HepG2 (cell line): ENCODE measurements around the gene HOPX. TPM values are rescaled to one million over a fixed set of nuclear protein-coding genes. Genes with fewer than 3 reads are reported as not detected.

Experiments
- ATAC-seq: fragments of 200-7000 bp; cut with Tn5 transposase; 3 replicates; pipeline ENCODE4 v1.9.1; 2020; ENCODE audit warnings: mild to moderate bottlenecking, moderate library complexity
- BruUV-seq: library from RNA; stranded (reverse); fragments of 400-500 nt; replicated peaks from 2 replicates; lab custom pipeline; 2021; lab: Mats Ljungman, UMichigan
- CTCF ChIA-PET: fragments of 300-600 bp; formaldehyde crosslinking; extraction: SDS; loops from one replicate; lab custom pipeline; 2021; ENCODE audit warnings: low total read pairs, inconsistent platforms, low intra/inter-chr PET ratio; lab: Yijun Ruan, JAX
- POLR2A ChIA-PET: fragments of 350-600 bp; sonication (Branson Sonifier 250); formaldehyde crosslinking; loops from one replicate; lab custom pipeline; 2020; ENCODE audit warnings: antibody characterized with exemption, inconsistent platforms; lab: Yijun Ruan, JAX
- DNase-seq: peaks from one replicate; pipeline ENCODE4 v3.0.0-alpha.2; 2015; ENCODE audit warnings: low spot score
- FAIRE-seq: peaks from 3 replicates; lab custom pipeline; 2011; peaks lifted over from hg19 to GRCh38; lab: Jason Lieb, UNC
- H2AFZ ChIP-seq: one replicate; pipeline ENCODE4 v1.6.1; 2011; ENCODE audit warnings: low read length, inconsistent platforms
- H3K27ac ChIP-seq: fragments of 300-600 bp; 3 replicates; pipeline ENCODE4 v1.8.0; 2011; ENCODE audit warnings: mixed run types, mild to moderate bottlenecking, mixed read lengths, low read length, inconsistent platforms; ENCODE audit not compliant: insufficient read depth; ENCODE audit errors: extremely low read length
- H3K27me3 ChIP-seq, 2 experiments: fragments of 200-600 bp in 1 of 2; 2 replicates in 1 of 2; 3 replicates in 1 of 2; pipeline versions ENCODE4 v1.6.0 to v1.8.0; 2011; ENCODE audit warnings: low read length in 2 of 2, mild to moderate bottlenecking in 2 of 2, moderate library complexity in 2 of 2, inconsistent platforms in 1 of 2; ENCODE audit not compliant: insufficient read depth in 2 of 2, control insufficient read depth in 1 of 2
- H3K36me3 ChIP-seq, 2 experiments: fragments of 200-600 bp in 1 of 2; replicated peaks in 1 of 2; 2 replicates in 1 of 2; 3 replicates in 1 of 2; pipeline versions ENCODE4 v1.5.1 to v1.8.0; 2011; ENCODE audit warnings: low read length in 2 of 2, inconsistent platforms in 1 of 2; ENCODE audit not compliant: insufficient read depth in 2 of 2, control insufficient read depth in 1 of 2
- H3K4me1 ChIP-seq: 2 replicates; pipeline ENCODE4 v1.5.1; 2012; ENCODE audit warnings: low read length, inconsistent platforms; ENCODE audit not compliant: insufficient read depth
- H3K4me2 ChIP-seq: 2 replicates; pipeline ENCODE4 v1.6.0; 2011; ENCODE audit warnings: low read depth, low read length, inconsistent platforms
- H3K4me3 ChIP-seq, 3 experiments: fragments of 200-600 bp in 1 of 3; sonication (generic), shearing (Covaris generic) in 1 of 3; replicated peaks in 1 of 3; 2 replicates each; pipeline ENCODE4 v1.5.1; 2011 to 2016; ENCODE audit warnings: low read length in 3 of 3, inconsistent platforms in 2 of 3, low read depth in 2 of 3, mild to moderate bottlenecking in 2 of 3, control low read depth in 1 of 3, mixed read lengths in 1 of 3; ENCODE audit not compliant: insufficient read depth in 1 of 3
- H3K79me2 ChIP-seq: one replicate; pipeline ENCODE4 v1.6.1; 2011; ENCODE audit warnings: low read length, inconsistent platforms; ENCODE audit not compliant: insufficient read depth
- H3K9ac ChIP-seq: 2 replicates; pipeline ENCODE4 v1.6.0; 2011; ENCODE audit warnings: mild to moderate bottlenecking, low read depth, low read length, inconsistent platforms; ENCODE audit not compliant: insufficient read depth
- H3K9me3 ChIP-seq: 2 replicates; pipeline ENCODE4 v1.5.1; 2012; ENCODE audit warnings: mild to moderate bottlenecking, low read length
- H4K20me1 ChIP-seq: 2 replicates; pipeline ENCODE4 v1.6.0; 2011; ENCODE audit warnings: inconsistent platforms, mild to moderate bottlenecking, low read length, moderate library complexity; ENCODE audit not compliant: insufficient read depth
- CCDC6 ChIP-seq: sonication (generic); formaldehyde crosslinking; IDR thresholded peaks from 2 replicates; pipeline ENCODE4 v1.8.1; 2022; ENCODE audit warnings: mild to moderate bottlenecking, missing genetic modification reagents, moderate library complexity
- HMG20B ChIP-seq: conservative IDR thresholded peaks from 2 replicates; pipeline ENCODE4 v1.6.1; 2016; ENCODE audit warnings: missing genetic modification reagents, missing compliant biosample characterization
- NFATC3 ChIP-seq: sonication (generic); formaldehyde crosslinking; IDR thresholded peaks from 2 replicates; pipeline ENCODE4 v1.5.1; 2020; ENCODE audit warnings: mild to moderate bottlenecking, missing genetic modification reagents
- PHF5A ChIP-seq: IDR thresholded peaks from one replicate; pipeline ENCODE4 v1.6.1; 2018; ENCODE audit warnings: low read depth, missing genetic modification reagents; ENCODE audit not compliant: unreplicated experiment
- TARDBP ChIP-seq: sonication (generic); formaldehyde crosslinking; IDR thresholded peaks from 2 replicates; pipeline ENCODE4 v1.8.0; 2022; ENCODE audit warnings: mild to moderate bottlenecking, missing genetic modification reagents
- U2AF1 ChIP-seq: fragments of 200-400 bp; formaldehyde crosslinking; optimal IDR thresholded peaks from 2 replicates; pipeline ENCODE3; 2017; ENCODE audit warnings: mild to moderate bottlenecking, low read depth, low read length
- ZFAT ChIP-seq: sonication (generic); formaldehyde crosslinking; conservative IDR thresholded peaks from 2 replicates; pipeline ENCODE4 v1.8.1; 2023; ENCODE audit warnings: missing genetic modification reagents, inconsistent platforms
- ZNF484 ChIP-seq: sonication (generic); formaldehyde crosslinking; IDR thresholded peaks from 2 replicates; pipeline ENCODE4 v1.5.1; 2020; ENCODE audit warnings: mild to moderate bottlenecking, low read depth, missing genetic modification reagents, borderline replicate concordance
- WGBS: methylation state at CpG from one replicate; pipeline ENCODE4 v1.1.6; 2017; ENCODE audit warnings: low lambda C conversion rate; 5-methylcytosine and 5-hydroxymethylcytosine counted together
- in situ Hi-C: cut with HindIII; loops from 2 replicates; pipeline ENCODE4 v1.10.0; 2017; ENCODE audit warnings: low pct_unique_long_range_greater_than_20kb; ENCODE audit not compliant: extremely low pct_ligation_motif_present
- intact Hi-C: fragments of 100-400 bp; cut with micrococcal nuclease; formaldehyde crosslinking; loops from one replicate; pipeline ENCODE4 v1.10.0; 2022; ENCODE audit not compliant: unreplicated experiment
- polyA plus RNA-seq, 8 experiments: library from polyadenylated mRNA; depleted of rRNA in 3 of 8; stranded (reverse) in 7 of 8; unstranded in 1 of 8; fragments of >200 nt; fragmentation: Illumina TruSeq in 4 of 8; extraction: Trizol in 4 of 8; gene quantifications; 2 replicates each; pipeline versions ENCODE4 v1.2.1 to v1.2.3, GENCODE V29; 2011 to 2016; ENCODE audit warnings: low read depth in 4 of 8, missing spikeins in 1 of 8, mixed read lengths in 1 of 8; ENCODE audit not compliant: insufficient read depth in 1 of 8
- total RNA-seq, 5 experiments: library from RNA; depleted of rRNA; stranded (reverse); fragments of >200 nt; fragmentation: Illumina TruSeq; extraction: Trizol; gene quantifications; 2 replicates each; pipeline ENCODE4 v1.2.3, GENCODE V29; 2016; ENCODE audit warnings: low read depth in 1 of 5
- TF ChIP-seq, protein P1 (sequence below): sonication (generic); formaldehyde crosslinking; IDR thresholded peaks from 2 replicates; pipeline ENCODE4 v1.5.1; 2020; ENCODE audit warnings: mild to moderate bottlenecking, missing genetic modification reagents, moderate library complexity

Gene HOPX
- total and polyA plus RNA-seq, 2 of the 13 experiments (the other 11 are each of a cell fraction or from before 2014, with no cell fraction given), result not detected

- no peak for DNase-seq
- H3K4me2 ChIP-seq, result no peak overlapping the region
- in situ Hi-C loops, result no loop called here
- intact Hi-C loops, result no loop called here
- H3K79me2 ChIP-seq, result no peaks in the 10 kb centered on the region
- H3K4me1 ChIP-seq, result no peaks in the 10 kb centered on the region
- H4K20me1 ChIP-seq, result no peaks in the 10 kb centered on the region
- H2AFZ ChIP-seq, result no peak overlapping the region
- H3K27ac ChIP-seq, result no peak overlapping the region
- TF ChIP-seq PHF5A (CRISPR knock-in tag), result no peak
- no peak for TF ChIP-seq ZFAT
- TF ChIP-seq NFATC3 (CRISPR knock-in tag), result no peak
- no peak for TF ChIP-seq U2AF1
- no peak for TF ChIP-seq ZNF484 (CRISPR knock-in tag)
- TF ChIP-seq, protein P1, sequence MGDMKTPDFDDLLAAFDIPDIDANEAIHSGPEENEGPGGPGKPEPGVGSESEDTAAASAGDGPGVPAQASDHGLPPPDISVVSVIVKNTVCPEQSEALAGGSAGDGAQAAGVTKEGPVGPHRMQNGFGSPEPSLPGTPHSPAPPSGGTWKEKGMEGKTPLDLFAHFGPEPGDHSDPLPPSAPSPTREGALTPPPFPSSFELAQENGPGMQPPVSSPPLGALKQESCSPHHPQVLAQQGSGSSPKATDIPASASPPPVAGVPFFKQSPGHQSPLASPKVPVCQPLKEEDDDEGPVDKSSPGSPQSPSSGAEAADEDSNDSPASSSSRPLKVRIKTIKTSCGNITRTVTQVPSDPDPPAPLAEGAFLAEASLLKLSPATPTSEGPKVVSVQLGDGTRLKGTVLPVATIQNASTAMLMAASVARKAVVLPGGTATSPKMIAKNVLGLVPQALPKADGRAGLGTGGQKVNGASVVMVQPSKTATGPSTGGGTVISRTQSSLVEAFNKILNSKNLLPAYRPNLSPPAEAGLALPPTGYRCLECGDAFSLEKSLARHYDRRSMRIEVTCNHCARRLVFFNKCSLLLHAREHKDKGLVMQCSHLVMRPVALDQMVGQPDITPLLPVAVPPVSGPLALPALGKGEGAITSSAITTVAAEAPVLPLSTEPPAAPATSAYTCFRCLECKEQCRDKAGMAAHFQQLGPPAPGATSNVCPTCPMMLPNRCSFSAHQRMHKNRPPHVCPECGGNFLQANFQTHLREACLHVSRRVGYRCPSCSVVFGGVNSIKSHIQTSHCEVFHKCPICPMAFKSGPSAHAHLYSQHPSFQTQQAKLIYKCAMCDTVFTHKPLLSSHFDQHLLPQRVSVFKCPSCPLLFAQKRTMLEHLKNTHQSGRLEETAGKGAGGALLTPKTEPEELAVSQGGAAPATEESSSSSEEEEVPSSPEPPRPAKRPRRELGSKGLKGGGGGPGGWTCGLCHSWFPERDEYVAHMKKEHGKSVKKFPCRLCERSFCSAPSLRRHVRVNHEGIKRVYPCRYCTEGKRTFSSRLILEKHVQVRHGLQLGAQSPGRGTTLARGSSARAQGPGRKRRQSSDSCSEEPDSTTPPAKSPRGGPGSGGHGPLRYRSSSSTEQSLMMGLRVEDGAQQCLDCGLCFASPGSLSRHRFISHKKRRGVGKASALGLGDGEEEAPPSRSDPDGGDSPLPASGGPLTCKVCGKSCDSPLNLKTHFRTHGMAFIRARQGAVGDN, result no peak
- TF ChIP-seq HMG20B (CRISPR knock-in tag), result no peak
- no peak for TF ChIP-seq CCDC6 (CRISPR knock-in tag)
- TF ChIP-seq TARDBP, result no peak
- BruUV-seq, result no TSS peak
- no peaks in the 10 kb centered on the region for H3K36me3 ChIP-seq
- CTCF ChIA-PET, result no interaction called here
- no peak for ATAC-seq
- FAIRE-seq, result no peak
- whole genome bisulfite sequencing, result 0% methylated on average over 3 of the region's 3 CpGs
- H3K27me3 ChIP-seq, result peaks cover 2 to 31% of the 10 kb centered on the region in 2 experiments
- H3K4me3 ChIP-seq, result no peak overlapping the region
- H3K9ac ChIP-seq, result no peak overlapping the region
- no peaks in the 10 kb centered on the region for H3K9me3 ChIP-seq
- POLR2A ChIA-PET, result no interaction called here
These were observed 28.9 kb downstream of the HOPX start for GRCh38 chr4:56652196-56652595.
